BJ (cell line): ENCODE data around the gene OSBPL1A. TPM values are rescaled to one million over a fixed set of nuclear protein-coding genes. Genes with fewer than 3 reads are reported as not detected.

Experiments
- CTCF ChIA-PET: fragments of 350-600 bp; formaldehyde crosslinking; extraction: SDS; loops from one replicate; lab custom pipeline; 2021; ENCODE audit warnings: antibody characterized with exemption, inconsistent platforms; lab: Yijun Ruan, JAX
- POLR2A ChIA-PET: fragments of 300-600 bp; sonication (Branson Sonifier 250); formaldehyde crosslinking; extraction: SDS; loops from one replicate; lab custom pipeline; 2021; ENCODE audit warnings: antibody characterized with exemption; lab: Charles Lee
- DNase-seq: peaks from one replicate; pipeline ENCODE4 v3.0.0-alpha.2; 2011; ENCODE audit warnings: low read depth
- H3K27me3 ChIP-seq: 2 replicates; pipeline ENCODE4 v1.6.0; 2011; ENCODE audit warnings: low read length; ENCODE audit not compliant: control insufficient read depth, insufficient read depth
- H3K36me3 ChIP-seq: 2 replicates; pipeline ENCODE4 v1.5.1; 2011; ENCODE audit warnings: low read length; ENCODE audit not compliant: control insufficient read depth, insufficient read depth
- H3K4me3 ChIP-seq: 2 replicates; pipeline ENCODE4 v1.5.1; 2011; ENCODE audit warnings: low read depth, mild to moderate bottlenecking, control low read depth, low read length
- polyA plus RNA-seq: library from polyadenylated mRNA; depleted of rRNA; stranded (reverse); fragments of >200 nt; gene quantifications from 2 replicates; pipeline ENCODE4 v1.2.3, GENCODE V29; 2011
- TF ChIP-seq, protein P1 (sequence below): IDR thresholded peaks from 2 replicates; pipeline ENCODE4 v1.5.1; 2011; ENCODE audit warnings: low read depth, mild to moderate bottlenecking, control low read depth, inconsistent platforms, low read length, moderate library complexity; ENCODE audit not compliant: insufficient read depth

OSBPL1A gene
- polyA plus RNA-seq, 1 experiment, result 20.1 TPM

DNA sequence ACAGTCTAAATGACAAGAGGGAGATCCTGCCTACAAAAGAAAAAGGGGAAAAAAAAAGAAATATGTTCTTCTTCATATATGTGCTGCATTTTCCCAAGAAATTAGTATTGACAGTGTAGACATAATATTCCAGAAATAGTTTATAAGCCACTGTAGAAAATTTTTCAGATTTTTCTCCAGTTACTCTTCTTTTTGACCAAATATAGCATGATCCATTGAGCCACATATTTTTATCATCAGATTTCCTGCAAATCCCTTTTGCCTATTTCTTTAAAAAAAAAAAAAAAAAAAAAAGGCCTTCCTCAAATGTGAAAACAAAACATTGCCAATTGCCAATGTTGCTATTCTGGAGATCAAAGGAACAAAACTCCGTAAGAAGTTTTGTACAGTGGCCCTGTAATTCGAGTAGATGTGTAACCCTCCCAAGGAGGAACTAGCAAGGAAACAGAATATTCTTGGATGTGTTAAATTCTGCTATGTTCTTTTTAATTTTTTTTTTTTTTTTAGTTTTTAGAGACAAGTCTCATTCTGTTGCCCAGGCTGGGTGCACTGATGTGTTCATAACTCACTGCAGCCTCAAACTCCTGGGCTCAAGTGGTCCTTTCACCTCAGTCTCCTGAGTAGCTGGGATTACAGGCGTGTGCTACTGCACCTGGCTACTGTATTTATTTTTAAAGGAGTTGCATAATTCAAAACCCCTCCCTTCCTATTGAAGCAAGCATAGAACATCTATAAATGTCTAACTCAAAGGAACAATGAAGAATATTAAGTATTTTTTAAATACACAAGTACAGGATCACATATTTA is 271.3 kb downstream of the OSBPL1A start:
- ChIA-PET POLR2A (no interaction called here), CTCF (no interaction called here)
- Histone ChIP-seq H3K36me3 (peaks cover 18% of the 10 kb centered on the region), H3K4me3 (no peak overlapping the region), H3K27me3 (no peaks in the 10 kb centered on the region)
- TF ChIP-seq, protein P1, sequence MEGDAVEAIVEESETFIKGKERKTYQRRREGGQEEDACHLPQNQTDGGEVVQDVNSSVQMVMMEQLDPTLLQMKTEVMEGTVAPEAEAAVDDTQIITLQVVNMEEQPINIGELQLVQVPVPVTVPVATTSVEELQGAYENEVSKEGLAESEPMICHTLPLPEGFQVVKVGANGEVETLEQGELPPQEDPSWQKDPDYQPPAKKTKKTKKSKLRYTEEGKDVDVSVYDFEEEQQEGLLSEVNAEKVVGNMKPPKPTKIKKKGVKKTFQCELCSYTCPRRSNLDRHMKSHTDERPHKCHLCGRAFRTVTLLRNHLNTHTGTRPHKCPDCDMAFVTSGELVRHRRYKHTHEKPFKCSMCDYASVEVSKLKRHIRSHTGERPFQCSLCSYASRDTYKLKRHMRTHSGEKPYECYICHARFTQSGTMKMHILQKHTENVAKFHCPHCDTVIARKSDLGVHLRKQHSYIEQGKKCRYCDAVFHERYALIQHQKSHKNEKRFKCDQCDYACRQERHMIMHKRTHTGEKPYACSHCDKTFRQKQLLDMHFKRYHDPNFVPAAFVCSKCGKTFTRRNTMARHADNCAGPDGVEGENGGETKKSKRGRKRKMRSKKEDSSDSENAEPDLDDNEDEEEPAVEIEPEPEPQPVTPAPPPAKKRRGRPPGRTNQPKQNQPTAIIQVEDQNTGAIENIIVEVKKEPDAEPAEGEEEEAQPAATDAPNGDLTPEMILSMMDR, result no peak
- no peak for DNase-seq

DNA sequence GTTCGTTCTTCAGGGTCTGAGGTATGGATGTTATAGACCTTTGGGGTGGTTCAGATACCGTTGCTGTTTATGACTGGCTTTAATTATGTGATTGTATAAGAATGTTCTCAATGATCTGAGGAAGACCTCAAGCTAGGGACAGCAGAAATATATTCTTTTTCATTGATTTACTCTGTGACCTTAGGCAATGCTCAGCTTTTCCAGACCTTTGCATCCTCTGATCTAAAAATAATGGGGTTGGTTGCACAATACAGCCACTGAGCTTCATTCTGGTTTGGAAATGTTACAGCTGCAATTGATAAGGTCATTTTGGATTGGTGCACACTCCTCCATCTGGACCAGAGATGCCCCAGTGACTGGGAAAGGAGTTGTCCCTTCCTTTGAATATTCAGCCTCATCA is 276.0 kb downstream of the OSBPL1A start:
- Histone ChIP-seq H3K27me3 (no peaks in the 10 kb centered on the region), H3K36me3 (peaks cover 10% of the 10 kb centered on the region), H3K4me3 (no peak overlapping the region)
- DNase-seq, result no peak
- POLR2A ChIA-PET, result no interaction called here
- TF ChIP-seq, protein P1, result no peak
- CTCF ChIA-PET, result interaction anchor here (0.7 to 1.1 kb wide), 2 partner anchors 10 to 230 kb away, joined by 3 read pairs; no protein-coding TSS in a partner anchor

GRCh38 chr18:24120676-24121075 is 276.9 kb downstream of the OSBPL1A start:
- ChIA-PET CTCF (interaction anchor here (1.1 to 1.3 kb wide), 2 partner anchors 105 to 151 kb away, joined by 3 to 7 read pairs; no protein-coding TSS in a partner anchor), POLR2A (no interaction called here)
- H3K36me3 ChIP-seq, result peaks cover 12% of the 10 kb centered on the region
- no peak overlapping the region for H3K4me3 ChIP-seq
- no peak for DNase-seq
- H3K27me3 ChIP-seq, result no peaks in the 10 kb centered on the region
- TF ChIP-seq, protein P1, result no peak

DNA sequence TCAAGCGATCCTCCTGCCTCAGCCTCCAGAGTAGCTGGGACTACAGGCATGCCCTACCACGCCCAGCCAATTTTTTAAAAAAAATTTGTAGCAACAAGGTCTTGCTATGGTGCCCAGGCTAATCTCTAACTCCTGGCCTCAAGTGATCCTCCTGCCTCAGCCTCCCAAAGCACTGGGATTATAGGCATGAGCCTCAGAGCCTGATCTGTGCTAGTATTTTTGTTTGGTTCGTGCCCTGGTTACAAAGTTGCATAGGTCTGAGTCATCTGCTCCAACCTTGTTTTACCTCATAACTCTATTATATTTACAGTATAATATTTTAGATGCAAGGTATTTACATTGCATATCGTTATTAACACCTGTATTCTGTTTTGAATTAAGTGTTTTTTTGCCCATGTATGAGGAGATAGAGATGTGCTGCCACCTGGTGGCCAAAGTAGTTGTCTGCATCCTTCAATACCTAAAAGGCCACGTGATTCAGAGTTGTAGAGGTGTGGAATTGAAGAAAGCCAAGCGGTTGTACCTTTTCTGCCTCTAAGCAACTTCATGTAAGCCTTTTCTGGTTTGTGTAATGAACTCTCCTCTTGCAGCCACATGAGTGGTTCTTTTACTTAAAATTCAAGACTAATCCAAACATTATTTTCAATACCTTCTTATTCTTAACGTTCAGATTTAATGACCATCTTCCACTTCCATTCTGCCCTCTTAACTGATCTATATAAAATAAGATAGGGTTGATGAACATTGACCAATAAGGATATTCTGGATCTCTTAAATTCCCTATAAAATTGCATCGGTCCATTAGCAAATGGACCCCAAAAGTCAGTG is 278.7 kb downstream of the OSBPL1A start:
- Histone ChIP-seq H3K4me3 (no peak overlapping the region), H3K36me3 (peaks cover 15% of the 10 kb centered on the region), H3K27me3 (no peaks in the 10 kb centered on the region)
- TF ChIP-seq, protein P1, result peak; percentile 74
- ChIA-PET CTCF (interaction anchor here (0.6 to 2.3 kb wide), 10 partner anchors 9 to 603 kb away, joined by 3 to 7 read pairs (median 3); no protein-coding TSS in a partner anchor), POLR2A (no interaction called here)
- no peak for DNase-seq

DNA sequence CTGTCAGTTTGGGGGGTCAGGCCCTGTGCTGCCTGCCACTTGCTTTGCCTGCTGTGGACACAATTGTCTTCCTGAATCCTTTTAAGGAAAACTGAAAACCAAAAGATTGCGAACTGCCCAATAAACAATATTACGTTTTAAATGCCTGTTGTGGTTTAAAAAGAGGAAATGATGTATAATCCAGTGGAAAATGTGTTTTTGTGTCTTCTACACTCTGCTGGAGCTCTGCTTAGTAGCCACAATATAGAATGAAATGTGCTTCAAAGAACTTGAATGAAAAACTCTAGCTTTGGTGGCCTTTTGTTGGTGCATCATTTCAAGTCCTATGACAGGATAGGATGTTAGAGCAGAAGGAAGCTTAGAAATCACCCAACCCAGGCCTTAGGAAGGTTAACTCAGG is 282.0 kb downstream of the OSBPL1A start:
- CTCF ChIA-PET, result interaction anchor here (2.0 kb wide), 1 partner anchor 196 kb away, joined by 7 read pairs; no protein-coding TSS in a partner anchor
- H3K4me3 ChIP-seq, result no peak overlapping the region
- DNase-seq, result no peak
- no peaks in the 10 kb centered on the region for H3K27me3 ChIP-seq
- H3K36me3 ChIP-seq, result peaks cover 14% of the 10 kb centered on the region
- TF ChIP-seq, protein P1, result no peak
- POLR2A ChIA-PET, result interaction anchor here (0.6 kb wide), 1 partner anchor 197 kb away, joined by 3 read pairs; no protein-coding TSS in a partner anchor
